Activated CD8-positive, alpha-beta T cell treated with anti-CD3 and anti-CD28 coated beads for 36 hours (primary cell): Measurements from ENCODE around the gene LRRC72. TPM values are rescaled to one million over a fixed set of nuclear protein-coding genes. Genes with fewer than 3 reads are reported as not detected.

Source experiments
- ATAC-seq: fragments of 200-7000 bp; cut with Tn5 transposase; one replicate; pipeline ENCODE4 v1.10.0; 2021; ENCODE audit warnings: mild to moderate bottlenecking, moderate library complexity
- CTCF ChIA-PET: fragments of 350-600 bp; sonication (Branson Sonifier 250); formaldehyde crosslinking; loops from one replicate; lab custom pipeline; 2021; ENCODE audit warnings: antibody characterized with exemption; lab: Charles Lee
- POLR2A ChIA-PET: fragments of 350-600 bp; sonication (Branson Sonifier 250); formaldehyde crosslinking; loops from one replicate; lab custom pipeline; 2021; ENCODE audit warnings: antibody characterized with exemption; lab: Charles Lee
- DNase-seq: peaks from one replicate; pipeline ENCODE4 v3.0.0-alpha.2; 2020
- H3K27ac Mint-ChIP-seq: one replicate; pipeline ENCODE4 v1.8.0; 2021; ENCODE audit warnings: mild to moderate bottlenecking, mixed read lengths
- H3K27me3 Mint-ChIP-seq: one replicate; pipeline ENCODE4 v1.8.0; 2021; ENCODE audit warnings: mixed read lengths
- H3K36me3 Mint-ChIP-seq: one replicate; pipeline ENCODE4 v1.8.0; 2021; ENCODE audit warnings: low read depth, mixed read lengths
- H3K4me1 Mint-ChIP-seq: one replicate; pipeline ENCODE4 v1.8.0; 2021; ENCODE audit warnings: low read depth, mixed read lengths
- H3K4me3 Mint-ChIP-seq: one replicate; pipeline ENCODE4 v1.8.0; 2021; ENCODE audit warnings: mild to moderate bottlenecking, moderate library complexity, mixed read lengths
- H3K9me3 Mint-ChIP-seq: one replicate; pipeline ENCODE4 v1.8.0; 2021; ENCODE audit warnings: mixed read lengths
- intact Hi-C: fragments of 100-400 bp; cut with micrococcal nuclease; formaldehyde crosslinking; loops from one replicate; pipeline ENCODE4 v1.10.0; 2022
- total RNA-seq, 2 experiments: library from RNA; stranded (reverse); gene quantifications; one replicate each; pipeline ENCODE4 v1.2.3, GENCODE V29; 2021
- TF ChIP-seq, protein P1 (sequence below): fragments of 200-600 bp; IDR thresholded peaks from one replicate; pipeline ENCODE4 v1.8.0; 2022; ENCODE audit warnings: antibody characterized with exemption, mild to moderate bottlenecking

Gene LRRC72
- total RNA-seq, 2 experiments from 2014 or later = not detected

DNA sequence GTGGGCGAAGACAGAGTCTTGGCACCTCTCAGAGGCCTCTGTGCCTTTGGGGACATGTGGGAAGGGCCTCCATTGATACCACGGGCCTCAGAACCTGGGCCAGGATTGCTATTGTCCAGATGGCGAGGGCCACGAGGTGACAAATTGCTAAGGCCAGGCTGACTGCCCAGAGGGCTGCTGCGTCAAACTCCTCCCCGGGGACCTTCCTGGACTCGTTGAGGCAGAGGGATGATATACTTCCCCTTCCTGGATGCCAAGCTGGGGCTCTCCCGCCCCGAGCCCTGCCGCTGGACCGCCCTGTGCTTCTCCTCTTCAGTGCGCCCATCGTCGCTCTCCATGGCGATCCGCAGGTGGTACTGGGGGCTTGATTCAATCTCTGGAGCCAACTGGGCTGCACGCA lies 58.9 kb downstream of the LRRC72 start:
- POLR2A ChIA-PET = no interaction called here
- H3K9me3 Mint-ChIP-seq = no peaks in the 10 kb centered on the region

DNA sequence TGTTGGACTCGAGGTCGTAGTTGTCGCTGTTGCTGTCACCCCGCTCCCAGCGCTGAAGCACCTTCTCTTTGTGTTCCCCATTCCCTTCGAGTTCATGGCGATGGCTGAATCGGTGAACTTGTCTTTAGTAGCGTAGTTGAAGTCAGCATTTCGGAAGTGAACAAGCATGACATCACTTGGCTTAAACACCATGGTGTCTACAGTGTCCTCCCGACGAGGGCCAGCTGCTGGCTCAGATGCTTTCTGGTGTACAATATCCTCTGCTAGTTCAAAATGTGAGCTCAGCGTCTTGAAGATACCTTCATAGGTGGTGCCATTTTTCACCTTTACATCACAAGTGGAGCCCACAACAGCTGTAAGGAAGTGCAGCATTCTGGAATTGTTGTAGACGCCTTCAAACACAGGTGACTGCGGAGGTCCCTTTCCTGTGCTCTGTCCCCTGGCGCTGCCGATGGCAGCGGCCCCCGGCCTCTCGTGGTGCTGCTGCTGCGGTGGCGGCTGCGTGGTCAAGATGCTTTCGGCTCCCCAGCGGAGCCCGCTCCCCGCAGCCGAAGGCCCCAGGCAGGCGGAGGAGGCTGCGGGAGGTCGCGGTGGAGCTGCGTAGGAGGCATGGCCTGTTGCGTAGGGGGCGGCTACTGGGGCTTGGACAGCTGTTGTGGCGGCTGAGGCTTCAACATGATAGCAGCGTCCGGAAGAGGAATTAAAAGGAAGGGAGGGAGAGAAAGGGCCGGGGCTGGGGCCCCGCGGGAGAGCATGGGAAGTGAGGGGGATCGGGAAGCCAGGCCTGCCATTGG lies 59.7 kb downstream of the LRRC72 start:
- POLR2A ChIA-PET = no interaction called here
- Mint-ChIP-seq H3K4me3 (no peak overlapping the region), H3K9me3 (no peaks in the 10 kb centered on the region), H3K27me3 (peaks cover 4% of the 10 kb centered on the region), H3K27ac (no peak overlapping the region), H3K36me3 (no peaks in the 10 kb centered on the region), H3K4me1 (no peaks in the 10 kb centered on the region)
- DNase-seq = no peak
- CTCF ChIA-PET = no interaction called here
- no peak for ATAC-seq
- TF ChIP-seq, protein P1, sequence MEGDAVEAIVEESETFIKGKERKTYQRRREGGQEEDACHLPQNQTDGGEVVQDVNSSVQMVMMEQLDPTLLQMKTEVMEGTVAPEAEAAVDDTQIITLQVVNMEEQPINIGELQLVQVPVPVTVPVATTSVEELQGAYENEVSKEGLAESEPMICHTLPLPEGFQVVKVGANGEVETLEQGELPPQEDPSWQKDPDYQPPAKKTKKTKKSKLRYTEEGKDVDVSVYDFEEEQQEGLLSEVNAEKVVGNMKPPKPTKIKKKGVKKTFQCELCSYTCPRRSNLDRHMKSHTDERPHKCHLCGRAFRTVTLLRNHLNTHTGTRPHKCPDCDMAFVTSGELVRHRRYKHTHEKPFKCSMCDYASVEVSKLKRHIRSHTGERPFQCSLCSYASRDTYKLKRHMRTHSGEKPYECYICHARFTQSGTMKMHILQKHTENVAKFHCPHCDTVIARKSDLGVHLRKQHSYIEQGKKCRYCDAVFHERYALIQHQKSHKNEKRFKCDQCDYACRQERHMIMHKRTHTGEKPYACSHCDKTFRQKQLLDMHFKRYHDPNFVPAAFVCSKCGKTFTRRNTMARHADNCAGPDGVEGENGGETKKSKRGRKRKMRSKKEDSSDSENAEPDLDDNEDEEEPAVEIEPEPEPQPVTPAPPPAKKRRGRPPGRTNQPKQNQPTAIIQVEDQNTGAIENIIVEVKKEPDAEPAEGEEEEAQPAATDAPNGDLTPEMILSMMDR = no peak
- intact Hi-C loops = no loop called here

More for the DNA sequence above, 58.9 kb downstream of the LRRC72 start:
- H3K36me3 Mint-ChIP-seq = no peaks in the 10 kb centered on the region
- intact Hi-C loops = no loop called here
- H3K27me3 Mint-ChIP-seq = peaks cover 4% of the 10 kb centered on the region
- TF ChIP-seq, protein P1 = no peak
- DNase-seq = no peak
- no peak overlapping the region for H3K4me3 Mint-ChIP-seq
- H3K4me1 Mint-ChIP-seq = no peaks in the 10 kb centered on the region
- CTCF ChIA-PET = no interaction called here
- no peak overlapping the region for H3K27ac Mint-ChIP-seq
- no peak for ATAC-seq

DNA sequence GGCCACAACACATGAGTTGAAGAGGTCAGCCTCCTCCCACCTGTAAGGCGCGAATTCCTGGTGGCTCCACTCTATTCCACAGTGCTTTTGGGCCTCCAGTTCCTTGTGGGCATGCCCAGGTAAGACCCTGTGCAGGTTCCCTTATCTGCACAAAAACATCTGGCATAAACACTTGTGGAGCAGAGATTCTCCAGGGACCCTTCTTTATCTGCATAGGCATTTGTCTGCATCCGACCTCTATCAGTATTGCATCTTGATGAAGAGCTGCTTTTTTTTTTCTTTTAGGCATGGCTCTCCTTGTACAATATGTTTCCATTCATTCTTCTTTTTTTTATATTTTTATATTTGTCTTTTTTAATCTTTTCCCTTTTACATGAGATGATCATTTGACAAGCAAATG lies 60.5 kb downstream of the LRRC72 start:
- CTCF ChIA-PET = no interaction called here
- DNase-seq (no peak), ATAC-seq (no peak)
- H3K27ac Mint-ChIP-seq = no peak overlapping the region
- intact Hi-C loops = no loop called here
- no peaks in the 10 kb centered on the region for H3K9me3 Mint-ChIP-seq
- POLR2A ChIA-PET = no interaction called here
- no peaks in the 10 kb centered on the region for H3K4me1 Mint-ChIP-seq
- TF ChIP-seq, protein P1 = no peak
- H3K4me3 Mint-ChIP-seq = no peak overlapping the region
- peaks cover 4% of the 10 kb centered on the region for H3K27me3 Mint-ChIP-seq
- no peaks in the 10 kb centered on the region for H3K36me3 Mint-ChIP-seq

GRCh38 chr7:16587790-16588189 lies 61.2 kb downstream of the LRRC72 start:
- no peaks in the 10 kb centered on the region for H3K9me3 Mint-ChIP-seq
- H3K4me1 Mint-ChIP-seq = no peaks in the 10 kb centered on the region
- CTCF ChIA-PET = no interaction called here
- H3K27me3 Mint-ChIP-seq = peaks cover 4% of the 10 kb centered on the region
- DNase-seq = no peak
- intact Hi-C loops = no loop called here
- POLR2A ChIA-PET = no interaction called here
- H3K27ac Mint-ChIP-seq = no peak overlapping the region
- H3K4me3 Mint-ChIP-seq = no peak overlapping the region
- H3K36me3 Mint-ChIP-seq = no peaks in the 10 kb centered on the region
- TF ChIP-seq, protein P1 = no peak
- ATAC-seq = no peak

DNA sequence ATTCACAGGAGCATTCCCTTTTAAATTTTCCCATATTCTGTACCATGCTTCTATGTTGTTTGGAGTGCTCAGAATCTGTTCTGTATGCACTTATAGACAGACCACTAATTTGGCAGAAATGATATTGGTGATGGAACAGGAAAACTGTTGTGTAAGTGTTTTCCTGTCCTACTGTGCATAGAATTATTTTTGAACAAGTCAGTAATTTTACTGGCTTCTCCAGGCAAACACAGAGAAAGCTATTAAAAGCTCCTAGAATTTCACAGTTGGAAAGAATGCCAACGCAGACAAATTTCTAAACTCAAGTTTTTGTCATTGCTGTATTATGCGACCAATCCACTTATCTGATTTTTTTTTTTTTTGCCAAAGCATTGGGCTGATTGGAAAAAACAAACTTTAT lies 63.3 kb downstream of the LRRC72 start:
- POLR2A ChIA-PET = no interaction called here
- no peak for ATAC-seq
- TF ChIP-seq, protein P1 = no peak
- CTCF ChIA-PET = interaction anchor here (0.6 kb wide), 1 partner anchor 789 kb away, joined by 4 read pairs; no protein-coding TSS in a partner anchor
- no peaks in the 10 kb centered on the region for H3K9me3 Mint-ChIP-seq
- H3K36me3 Mint-ChIP-seq = no peaks in the 10 kb centered on the region
- H3K4me1 Mint-ChIP-seq = no peaks in the 10 kb centered on the region
- H3K27ac Mint-ChIP-seq = no peak overlapping the region
- DNase-seq = no peak
- peaks cover 4% of the 10 kb centered on the region for H3K27me3 Mint-ChIP-seq
- no peak overlapping the region for H3K4me3 Mint-ChIP-seq
- intact Hi-C loops = no loop called here
